GM21390 (cell line): ENCODE results near the gene GPR146.
"Not testable (repeated sequence)": the region's sequence is repeated elsewhere in the genome, so short reads cannot be mapped to it uniquely, and the experiment has no call there.

Experiments used
- ATAC-seq: cut with Tn5 transposase; IDR thresholded peaks from one replicate; pipeline ENCODE4 v1.9.1; 2021; ENCODE audit not compliant: unreplicated experiment

GPR146 gene

GRCh38 chr7:1044189-1045068, at the start of gene GPR146:
Gene GPR146 (plus strand): TSS chr7:1044546. CDS start chr7:1057516, 12,970 bp downstream.
- peak; percentile 87 for ATAC-seq

- ATAC-seq: no peak
Observed at GRCh38 chr7:994592-995308, 49.6 kb upstream of the GPR146 start.

GRCh38 chr7:995571-995970, 48.8 kb upstream of the GPR146 start:
- ATAC-seq: no peak

- no peak for ATAC-seq
Observed at GRCh38 chr7:996079-996872, 48.1 kb upstream of the GPR146 start.

- ATAC-seq: no peak
Observed at GRCh38 chr7:997404-998395, 46.6 kb upstream of the GPR146 start.

GRCh38 chr7:999149-999879, 45.0 kb upstream of the GPR146 start:
- no peak for ATAC-seq

- no peak for ATAC-seq
Observed at GRCh38 chr7:999941-1000935, 44.1 kb upstream of the GPR146 start.

- not testable (repeated sequence) for ATAC-seq
Observed at GRCh38 chr7:1001069-1001770, 43.1 kb upstream of the GPR146 start.

- ATAC-seq: not testable (repeated sequence)
Observed at GRCh38 chr7:1002026-1002425, 42.3 kb upstream of the GPR146 start.

GRCh38 chr7:1002445-1002844, 41.9 kb upstream of the GPR146 start:
- ATAC-seq: not testable (repeated sequence)

- ATAC-seq: no peak
Observed at GRCh38 chr7:1004018-1004852, 40.1 kb upstream of the GPR146 start.

GRCh38 chr7:1005303-1005702, 39.0 kb upstream of the GPR146 start:
- ATAC-seq: no peak

- no peak for ATAC-seq
Observed at GRCh38 chr7:1007901-1008300, 36.4 kb upstream of the GPR146 start.

GRCh38 chr7:1008733-1009363, 35.5 kb upstream of the GPR146 start:
- no peak for ATAC-seq

- ATAC-seq: no peak
Observed at GRCh38 chr7:1009747-1010146, 34.6 kb upstream of the GPR146 start.

- no peak for ATAC-seq
Observed at GRCh38 chr7:1010226-1010625, 34.1 kb upstream of the GPR146 start.
